Trophoblast cell (in vitro differentiated cells and primary cell): ENCODE data around the gene PPP1R14B.
A peak's percentile ranks its signal among the peaks of the same experiment; 100 is the strongest.

Experiments used
- DNase-seq, 2 donors: peaks; one replicate each; pipeline ENCODE4 v3.0.0-alpha.2; 2016
- H2AFZ ChIP-seq: 2 replicates; pipeline ENCODE4 v1.6.1; 2013; ENCODE audit warnings: low read length, moderate library complexity, mild to moderate bottlenecking; ENCODE audit not compliant: insufficient read depth, poor library complexity
- H2AK5ac ChIP-seq: 2 replicates; pipeline ENCODE4 v1.6.1; 2013; ENCODE audit warnings: mild to moderate bottlenecking, low read length
- H2BK120ac ChIP-seq: 2 replicates; pipeline ENCODE4 v1.6.1; 2013; ENCODE audit warnings: low read length, mild to moderate bottlenecking, moderate library complexity; ENCODE audit not compliant: insufficient read depth, poor library complexity
- H2BK12ac ChIP-seq: 2 replicates; pipeline ENCODE4 v1.6.1; 2013; ENCODE audit warnings: mild to moderate bottlenecking, low read length, moderate library complexity
- H2BK5ac ChIP-seq: 2 replicates; pipeline ENCODE4 v1.6.1; 2013; ENCODE audit warnings: low read length, low read depth, moderate library complexity, mild to moderate bottlenecking; ENCODE audit not compliant: poor library complexity
- H3K14ac ChIP-seq: 2 replicates; pipeline ENCODE4 v1.6.1; 2013; ENCODE audit warnings: mild to moderate bottlenecking, low read length
- H3K18ac ChIP-seq: 2 replicates; pipeline ENCODE4 v1.6.1; 2013; ENCODE audit warnings: mild to moderate bottlenecking, low read length
- H3K23ac ChIP-seq: 2 replicates; pipeline ENCODE4 v1.6.1; 2013; ENCODE audit warnings: low read length
- H3K27ac ChIP-seq: 2 replicates; pipeline ENCODE4 v1.5.1; 2013; ENCODE audit warnings: low read depth, mild to moderate bottlenecking, inconsistent platforms, low read length, moderate library complexity
- H3K27me3 ChIP-seq: 2 replicates; pipeline ENCODE4 v1.6.1; 2013; ENCODE audit warnings: inconsistent platforms, mild to moderate bottlenecking, low read length, moderate library complexity; ENCODE audit not compliant: insufficient read depth
- H3K36me3 ChIP-seq, 2 experiments: 1 replicate in 1 of 2; 2 replicates in 1 of 2; pipeline ENCODE4 v1.6.1; 2013; ENCODE audit warnings: low read length in 2 of 2, mild to moderate bottlenecking in 2 of 2, moderate library complexity in 1 of 2; ENCODE audit not compliant: insufficient read depth in 2 of 2, control insufficient read depth in 1 of 2
- H3K4ac ChIP-seq: 2 replicates; pipeline ENCODE4 v1.6.1; 2013; ENCODE audit warnings: low read depth, mild to moderate bottlenecking, low read length, moderate library complexity
- H3K4me1 ChIP-seq, 2 experiments: 1 replicate in 1 of 2; 2 replicates in 1 of 2; pipeline ENCODE4 v1.6.1; 2013; ENCODE audit warnings: low read length in 2 of 2, mild to moderate bottlenecking in 2 of 2, moderate library complexity in 1 of 2; ENCODE audit not compliant: insufficient read depth in 2 of 2, control insufficient read depth in 1 of 2
- H3K4me2 ChIP-seq: 2 replicates; pipeline ENCODE4 v1.6.1; 2013; ENCODE audit warnings: inconsistent platforms, mild to moderate bottlenecking, low read length, moderate library complexity
- H3K4me3 ChIP-seq: 2 replicates; pipeline ENCODE4 v1.5.1; 2013; ENCODE audit warnings: mild to moderate bottlenecking, low read depth, low read length, inconsistent platforms
- H3K79me1 ChIP-seq: one replicate; pipeline ENCODE4 v1.6.1; 2013; ENCODE audit warnings: low read length
- H3K79me2 ChIP-seq: 2 replicates; pipeline ENCODE4 v1.6.1; 2013; ENCODE audit warnings: low read length, mild to moderate bottlenecking; ENCODE audit not compliant: control insufficient read depth, insufficient read depth, poor library complexity
- H3K9ac ChIP-seq: 2 replicates; pipeline ENCODE4 v1.6.1; 2013; ENCODE audit warnings: mild to moderate bottlenecking, low read length
- H3K9me3 ChIP-seq: 2 replicates; pipeline ENCODE4 v1.6.1; 2013; ENCODE audit warnings: low read depth, mild to moderate bottlenecking, control low read depth, inconsistent platforms, low read length; ENCODE audit not compliant: insufficient read depth
- H4K12ac ChIP-seq: 2 replicates; pipeline ENCODE4 v1.6.1; 2013; ENCODE audit warnings: low read depth, mild to moderate bottlenecking, low read length, moderate library complexity
- H4K8ac ChIP-seq: 2 replicates; pipeline ENCODE4 v1.6.1; 2013; ENCODE audit warnings: low read depth, mild to moderate bottlenecking, low read length, moderate library complexity
- H4K91ac ChIP-seq: one replicate; pipeline ENCODE4 v1.6.1; 2013; ENCODE audit warnings: low read depth, mild to moderate bottlenecking, low read length, moderate library complexity
- WGBS: extraction: QIAGEN DNeasy Blood & Tissue Kit; methylation state at CpG from one replicate; pipeline ENCODE4 v1.1.7; 2013; ENCODE audit warnings: missing lambda C conversion rate; ENCODE audit not compliant: insufficient read length, insufficient coverage; ENCODE audit errors: extremely low coverage; 5-methylcytosine and 5-hydroxymethylcytosine counted together

PPP1R14B gene

GRCh38 chr11:64275841-64276240 is 29.1 kb upstream of the PPP1R14B start:
- Histone ChIP-seq H3K18ac (no peak overlapping the region), H3K4me2 (no peak overlapping the region)
- WGBS: no CpG with 5 or more reads among the region's 2 CpGs

GRCh38 chr11:64275031-64275800 is 28.5 kb upstream of the PPP1R14B start:
- Histone ChIP-seq H3K4me3 (no peak overlapping the region), H2AFZ (no peak overlapping the region), H2AK5ac (no peak overlapping the region), H3K79me1 (peaks cover 21% of the 10 kb centered on the region), H3K9me3 (no peaks in the 10 kb centered on the region), H4K91ac (peak overlapping the region; percentile 10), H3K23ac (no peak overlapping the region), H3K27ac (peak overlapping the region; percentile 78), H2BK12ac (no peak overlapping the region), H4K12ac (no peak overlapping the region), H3K4me1 (peaks cover 14 to 16% of the 10 kb centered on the region in 2 experiments), H3K4ac (no peak overlapping the region), H2BK5ac (peak overlapping the region; percentile 19), H3K4me2 (no peak overlapping the region), H3K79me2 (peaks cover 7% of the 10 kb centered on the region), H3K36me3 (peaks cover 19 to 23% of the 10 kb centered on the region in 2 experiments), H3K14ac (no peak overlapping the region), H3K9ac (no peak overlapping the region), H3K18ac (no peak overlapping the region), H3K27me3 (no peaks in the 10 kb centered on the region), H4K8ac (no peak overlapping the region), H2BK120ac (peak overlapping the region; percentile 4)
- peak; percentile 97 to 98 for DNase-seq
- WGBS: no CpG with 5 or more reads among the region's 15 CpGs

More at GRCh38 chr11:64275841-64276240, 29.1 kb upstream of the PPP1R14B start:
- no peak overlapping the region for H2BK12ac ChIP-seq
- H2BK5ac ChIP-seq: peak overlapping the region; percentile 16
- peak overlapping the region; percentile 78 for H3K27ac ChIP-seq
- no peaks in the 10 kb centered on the region for H3K27me3 ChIP-seq
- peak overlapping the region; percentile 3 for H2BK120ac ChIP-seq
- H3K23ac ChIP-seq: no peak overlapping the region
- H3K9me3 ChIP-seq: no peaks in the 10 kb centered on the region
- H2AK5ac ChIP-seq: no peak overlapping the region
- H4K12ac ChIP-seq: no peak overlapping the region
- peaks cover 4% of the 10 kb centered on the region for H3K79me2 ChIP-seq
- H4K8ac ChIP-seq: no peak overlapping the region
- H2AFZ ChIP-seq: no peak overlapping the region
- peaks cover 17% of the 10 kb centered on the region for H3K79me1 ChIP-seq
- peak overlapping the region; percentile 10 for H4K91ac ChIP-seq
- no peak overlapping the region for H3K14ac ChIP-seq
- H3K4me1 ChIP-seq: peaks cover 14 to 16% of the 10 kb centered on the region in 2 experiments
- H3K4ac ChIP-seq: no peak overlapping the region
- no peak overlapping the region for H3K9ac ChIP-seq
- H3K4me3 ChIP-seq: no peak overlapping the region
- peak; percentile 81 for DNase-seq
- peaks cover 19 to 23% of the 10 kb centered on the region in 2 experiments for H3K36me3 ChIP-seq

GRCh38 chr11:64269540-64270220 is 22.9 kb upstream of the PPP1R14B start:
- Histone ChIP-seq H3K79me1 (peaks cover 28% of the 10 kb centered on the region), H3K18ac (peak overlapping the region; percentile 85), H3K4me2 (peak overlapping the region; percentile 92), H3K4me1 (peaks cover 14 to 18% of the 10 kb centered on the region in 2 experiments), H3K9me3 (no peaks in the 10 kb centered on the region), H3K27ac (peak overlapping the region; percentile 99), H2BK12ac (no peak overlapping the region), H3K27me3 (no peaks in the 10 kb centered on the region), H3K36me3 (peaks cover 31 to 33% of the 10 kb centered on the region in 2 experiments), H4K12ac (peak overlapping the region; percentile 99), H3K79me2 (peaks cover 13% of the 10 kb centered on the region), H2BK5ac (peak overlapping the region; percentile 98), H4K91ac (peak overlapping the region; percentile 99), H2BK120ac (peak overlapping the region; percentile 91), H3K14ac (peak overlapping the region; percentile 96), H3K9ac (peak overlapping the region; percentile 96), H3K4ac (peak overlapping the region; percentile 67), H4K8ac (peak overlapping the region; percentile 99), H2AFZ (peak overlapping the region; percentile 64), H2AK5ac (peak overlapping the region; percentile 55), H3K23ac (no peak overlapping the region), H3K4me3 (peak overlapping the region; percentile 80)
- no CpG with 5 or more reads among the region's 58 CpGs for WGBS
- DNase-seq: peak; percentile 99 to 100

GRCh38 chr11:64268893-64269539 is 22.3 kb upstream of the PPP1R14B start:
- H3K27me3 ChIP-seq: no peaks in the 10 kb centered on the region
- H4K8ac ChIP-seq: peak overlapping the region; percentile 92
- peak overlapping the region; percentile 64 for H2AFZ ChIP-seq
- H3K4me1 ChIP-seq: peaks cover 20 to 24% of the 10 kb centered on the region in 2 experiments
- H3K9ac ChIP-seq: peak overlapping the region; percentile 90
- H3K4ac ChIP-seq: peak overlapping the region; percentile 67
- peak overlapping the region; percentile 0 for H2BK12ac ChIP-seq
- H2AK5ac ChIP-seq: peak overlapping the region; percentile 55
- peak overlapping the region; percentile 91 for H2BK120ac ChIP-seq
- peak; percentile 64 to 77 for DNase-seq
- peaks cover 13% of the 10 kb centered on the region for H3K79me2 ChIP-seq
- H3K23ac ChIP-seq: no peak overlapping the region
- no CpG with 5 or more reads among the region's 34 CpGs for WGBS
- peak overlapping the region; percentile 90 for H2BK5ac ChIP-seq
- peaks cover 29% of the 10 kb centered on the region for H3K79me1 ChIP-seq
- H3K36me3 ChIP-seq: peaks cover 34 to 39% of the 10 kb centered on the region in 2 experiments
- no peaks in the 10 kb centered on the region for H3K9me3 ChIP-seq
- peak overlapping the region; percentile 85 for H3K18ac ChIP-seq
- H4K12ac ChIP-seq: peak overlapping the region; percentile 89
- H3K14ac ChIP-seq: peak overlapping the region; percentile 96
- peak overlapping the region; percentile 70 for H3K4me3 ChIP-seq
- H4K91ac ChIP-seq: peak overlapping the region; percentile 96
- H3K4me2 ChIP-seq: peak overlapping the region; percentile 92
- peak overlapping the region; percentile 97 for H3K27ac ChIP-seq
